Measurements from ENCODE around the gene HMGN5.

The HMGN5 gene

GRCh38 chrX:81114757-81115156, 87.0 kb downstream of the HMGN5 start:
- DNase-seq: no peak

GRCh38 chrX:81110286-81110685, 91.4 kb downstream of the HMGN5 start:
- DNase-seq: no peak

GRCh38 chrX:81082649-81083048, 119.1 kb downstream of the HMGN5 start:
- DNase-seq: no peak

Measured in NCI-H146 (cell line).